Measurements from ENCODE around the gene NAT8. TPM values are rescaled to one million over a fixed set of nuclear protein-coding genes. Genes with fewer than 3 reads are reported as not detected.
"Not testable (repeated sequence)": the region's sequence is repeated elsewhere in the genome, so short reads cannot be mapped to it uniquely, and the experiment has no call there.

Gene NAT8
- total RNA-seq (2021) (not detected in 2 replicates), Bru-seq, nascent RNA (not detected), BruChase-seq, experiment 1, labeled RNA remaining after a 2-hour chase (not detected), BruChase-seq, experiment 2, labeled RNA remaining after a 6-hour chase (not detected)
- long read RNA-seq: 0 reads

- ChIA-PET CTCF (no interaction called here), POLR2A (ENCODE audit: low non-redundant PET) (no interaction called here)
- DNase-seq (ENCODE audit: low spot score): no peak
- no TSS peak for BruUV-seq (replicated peaks)
- TF ChIP-seq EZH2 (IDR thresholded peaks at IDR 0.05; ENCODE audit: borderline replicate concordance, low read depth, low read length, poor library complexity, severe bottlenecking) (no peak), CTCF (conservative IDR thresholded peaks at IDR 0.05; ENCODE audit: low read depth, low read length) (no peak)
- no peaks in the 10 kb centered on the region for H3K36me3 ChIP-seq (ENCODE audit: insufficient read depth, low read length, poor library complexity, severe bottlenecking)
- H3K9me3 ChIP-seq (ENCODE audit: low read depth, low read length, poor library complexity, severe bottlenecking): no peaks in the 10 kb centered on the region
- H3K4me3 ChIP-seq (ENCODE audit: low read depth, low read length, poor library complexity, severe bottlenecking): no peak within 1 kb of the TSS
- peaks cover 6% of the 10 kb centered on the region for H3K27me3 ChIP-seq (replicated peaks; ENCODE audit: insufficient read depth, low read depth, low read length, poor library complexity)
- H3K27ac ChIP-seq (ENCODE audit: low read depth, low read length, poor library complexity, severe bottlenecking): no peak within 1 kb of the TSS
- no peaks in the 10 kb centered on the region for H3K4me1 ChIP-seq (ENCODE audit: insufficient read depth, low read length, poor library complexity, severe bottlenecking)
- intact Hi-C loops (cut with micrococcal nuclease; ENCODE audit: unreplicated experiment): no loop called here
Observed at GRCh38 chr2:73642338-73643018, at the start of gene NAT8. TSS of gene NAT8 (minus strand) at chr2:73642422. CDS start at chr2:73641628, 794 bp downstream.

- intact Hi-C loops (cut with micrococcal nuclease; ENCODE audit: unreplicated experiment); H3K9me3 ChIP-seq (ENCODE audit: low read depth, low read length, poor library complexity, severe bottlenecking); H3K27me3 ChIP-seq (replicated peaks; ENCODE audit: insufficient read depth, low read depth, low read length, poor library complexity); BruUV-seq (replicated peaks); H3K27ac ChIP-seq (ENCODE audit: low read depth, low read length, poor library complexity, severe bottlenecking); H3K4me1 ChIP-seq (ENCODE audit: insufficient read depth, low read length, poor library complexity, severe bottlenecking); H3K4me3 ChIP-seq (ENCODE audit: low read depth, low read length, poor library complexity, severe bottlenecking); H3K36me3 ChIP-seq (ENCODE audit: insufficient read depth, low read length, poor library complexity, severe bottlenecking); POLR2A ChIA-PET (ENCODE audit: low non-redundant PET): not testable (repeated sequence)
- peak; percentile 69 for TF ChIP-seq CTCF (conservative IDR thresholded peaks at IDR 0.05; ENCODE audit: low read depth, low read length)
- peak; percentile 44 for DNase-seq (ENCODE audit: low spot score)
- CTCF ChIA-PET: interaction anchor here (0.6 kb wide), 1 partner anchor 19 kb away, joined by 3 read pairs; no protein-coding TSS in a partner anchor
Observed at GRCh38 chr2:73690372-73691088, 48.3 kb upstream of the NAT8 start.

GRCh38 chr2:73688494-73688893 lies 46.3 kb upstream of the NAT8 start:
- H3K36me3 ChIP-seq (ENCODE audit: insufficient read depth, low read length, poor library complexity, severe bottlenecking); BruUV-seq (replicated peaks); H3K4me1 ChIP-seq (ENCODE audit: insufficient read depth, low read length, poor library complexity, severe bottlenecking); H3K9me3 ChIP-seq (ENCODE audit: low read depth, low read length, poor library complexity, severe bottlenecking); H3K4me3 ChIP-seq (ENCODE audit: low read depth, low read length, poor library complexity, severe bottlenecking); H3K27ac ChIP-seq (ENCODE audit: low read depth, low read length, poor library complexity, severe bottlenecking); POLR2A ChIA-PET (ENCODE audit: low non-redundant PET); H3K27me3 ChIP-seq (replicated peaks; ENCODE audit: insufficient read depth, low read depth, low read length, poor library complexity); intact Hi-C loops (cut with micrococcal nuclease; ENCODE audit: unreplicated experiment); DNase-seq (ENCODE audit: low spot score); CTCF ChIA-PET: not testable (repeated sequence)
